ENCODE measurements around the gene CDCA7L.
"Not testable (repeated sequence)": the region's sequence is repeated elsewhere in the genome, so short reads cannot be mapped to it uniquely, and the experiment has no call there.

The CDCA7L gene

GRCh38 chr7:21903020-21903786 lies 42.5 kb downstream of the CDCA7L start:
- no peak for DNase-seq

GRCh38 chr7:21902240-21902639 lies 43.5 kb downstream of the CDCA7L start:
- DNase-seq, result no peak

- DNase-seq, result no peak
Measured at GRCh38 chr7:21898265-21898930, 47.3 kb downstream of the CDCA7L start.

GRCh38 chr7:21893401-21893800 lies 52.3 kb downstream of the CDCA7L start:
- no peak for DNase-seq

GRCh38 chr7:21891291-21891690 lies 54.4 kb downstream of the CDCA7L start:
- DNase-seq, result no peak

GRCh38 chr7:21887779-21888178 lies 57.9 kb downstream of the CDCA7L start:
- no peak for DNase-seq

GRCh38 chr7:21887353-21887752 lies 58.3 kb downstream of the CDCA7L start:
- no peak for DNase-seq

GRCh38 chr7:21886396-21886795 lies 59.3 kb downstream of the CDCA7L start:
- DNase-seq, result no peak

- no peak for DNase-seq
Measured at GRCh38 chr7:21884496-21884895, 61.2 kb downstream of the CDCA7L start.

- not testable (repeated sequence) for DNase-seq
Measured at GRCh38 chr7:21883501-21883900, 62.2 kb downstream of the CDCA7L start.

GRCh38 chr7:21883069-21883468 lies 62.6 kb downstream of the CDCA7L start:
- DNase-seq, result no peak

GRCh38 chr7:21869785-21870402 lies 75.8 kb downstream of the CDCA7L start:
- no peak for DNase-seq

- DNase-seq, result no peak
Measured at GRCh38 chr7:21868576-21868850, 77.2 kb downstream of the CDCA7L start.

- no peak for DNase-seq
Measured at GRCh38 chr7:21867816-21868575, 77.7 kb downstream of the CDCA7L start.

GRCh38 chr7:21867226-21867625 lies 78.5 kb downstream of the CDCA7L start:
- DNase-seq, result no peak

- no peak for DNase-seq
Measured at GRCh38 chr7:21866731-21867130, 79.0 kb downstream of the CDCA7L start.

GRCh38 chr7:21865631-21866204 lies 80.0 kb downstream of the CDCA7L start:
- not testable (repeated sequence) for DNase-seq

- no peak for DNase-seq
Measured at GRCh38 chr7:21851559-21851967, 94.1 kb downstream of the CDCA7L start.

Measured in NCI-H1048 (cell line).